Endothelial cell (in vitro differentiated cells): Measurements from ENCODE around the gene STN1. TPM values are rescaled to one million over a fixed set of nuclear protein-coding genes. Genes with fewer than 3 reads are reported as not detected.

Experiments
- DNase-seq: peaks from one replicate; pipeline ENCODE4 v3.0.0; 2021; ENCODE audit warnings: low spot score
- H3K27ac Mint-ChIP-seq: one replicate; pipeline ENCODE4 v1.8.0; 2021; ENCODE audit warnings: mixed read lengths, inconsistent platforms; ENCODE audit not compliant: unreplicated experiment
- H3K27me3 Mint-ChIP-seq: one replicate; pipeline ENCODE4 v1.8.0; 2021; ENCODE audit warnings: mild to moderate bottlenecking, moderate library complexity, mixed read lengths, inconsistent platforms; ENCODE audit not compliant: unreplicated experiment
- H3K36me3 Mint-ChIP-seq: one replicate; pipeline ENCODE4 v1.8.0; 2021; ENCODE audit warnings: mild to moderate bottlenecking, low read depth, mixed read lengths, inconsistent platforms; ENCODE audit not compliant: unreplicated experiment
- H3K4me1 Mint-ChIP-seq: one replicate; pipeline ENCODE4 v1.8.0; 2021; ENCODE audit warnings: mild to moderate bottlenecking, mixed read lengths, inconsistent platforms; ENCODE audit not compliant: unreplicated experiment
- H3K4me3 Mint-ChIP-seq: one replicate; pipeline ENCODE4 v1.8.0; 2021; ENCODE audit warnings: mild to moderate bottlenecking, mixed read lengths, inconsistent platforms; ENCODE audit not compliant: unreplicated experiment
- H3K9me3 Mint-ChIP-seq: one replicate; pipeline ENCODE4 v1.8.0; 2021; ENCODE audit warnings: mixed read lengths, inconsistent platforms; ENCODE audit not compliant: unreplicated experiment
- total RNA-seq: library from RNA; stranded (reverse); fragmentation: NEBNext Ultra II Directional; extraction: Animal tissue kit (Norgen Biotek cat#: 25700); gene quantifications from one replicate; pipeline ENCODE4 v1.2.1, GENCODE V29; 2021; ENCODE audit not compliant: unreplicated experiment
- TF ChIP-seq, protein P1 (sequence below): fragments of 200-600 bp; sonication (generic); IDR thresholded peaks from one replicate; pipeline ENCODE4 v1.5.0; 2021; ENCODE audit warnings: antibody characterized with exemption; ENCODE audit not compliant: unreplicated experiment

Gene STN1
- total RNA-seq, 1 donor from 2014 or later, result 11.5 TPM

DNA sequence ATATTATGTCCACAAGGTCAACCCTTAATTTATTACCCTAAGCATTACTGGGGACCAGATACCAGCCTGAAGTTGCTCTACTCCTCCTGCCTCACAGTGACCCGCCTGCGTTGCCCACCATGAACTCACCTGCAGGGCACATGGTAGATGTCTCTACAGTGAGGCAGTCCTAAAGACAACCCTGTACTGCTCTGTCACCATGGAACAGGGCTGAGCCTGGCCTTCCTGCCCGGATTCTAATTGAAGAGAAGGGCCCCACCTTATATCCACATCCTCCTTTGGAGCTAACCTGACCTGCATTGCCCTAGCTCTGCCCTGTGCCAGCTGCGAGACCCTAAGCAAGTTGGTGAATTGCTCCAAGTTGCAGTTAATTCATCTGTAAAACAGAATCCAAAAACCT, 66.7 kb downstream of the STN1 start:
- peaks cover 67% of the 10 kb centered on the region for H3K4me1 Mint-ChIP-seq
- H3K27ac Mint-ChIP-seq, result no peak overlapping the region

DNA sequence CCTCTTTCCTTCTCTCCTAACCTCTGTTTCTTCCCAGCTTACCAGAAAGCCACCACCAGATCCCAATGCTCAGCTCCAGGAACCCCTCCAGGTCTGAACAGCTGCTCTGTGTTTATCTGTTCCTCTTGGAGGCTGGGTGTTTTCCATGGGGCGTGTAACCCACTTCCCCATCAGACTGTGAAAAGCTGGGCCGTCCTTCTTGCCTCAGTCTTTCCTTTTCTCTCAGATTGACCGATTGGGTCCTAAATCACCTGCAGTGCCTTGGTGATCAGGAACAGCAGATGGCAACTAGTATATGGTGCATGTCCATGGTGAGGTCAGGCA, 67.5 kb downstream of the STN1 start:
- Mint-ChIP-seq H3K4me1 (peaks cover 72% of the 10 kb centered on the region), H3K36me3 (peaks cover 14% of the 10 kb centered on the region), H3K27ac (no peak overlapping the region), H3K27me3 (peaks cover 16% of the 10 kb centered on the region), H3K4me3 (peak overlapping the region; percentile 72), H3K9me3 (no peaks in the 10 kb centered on the region)
- DNase-seq, result no peak
- TF ChIP-seq, protein P1, sequence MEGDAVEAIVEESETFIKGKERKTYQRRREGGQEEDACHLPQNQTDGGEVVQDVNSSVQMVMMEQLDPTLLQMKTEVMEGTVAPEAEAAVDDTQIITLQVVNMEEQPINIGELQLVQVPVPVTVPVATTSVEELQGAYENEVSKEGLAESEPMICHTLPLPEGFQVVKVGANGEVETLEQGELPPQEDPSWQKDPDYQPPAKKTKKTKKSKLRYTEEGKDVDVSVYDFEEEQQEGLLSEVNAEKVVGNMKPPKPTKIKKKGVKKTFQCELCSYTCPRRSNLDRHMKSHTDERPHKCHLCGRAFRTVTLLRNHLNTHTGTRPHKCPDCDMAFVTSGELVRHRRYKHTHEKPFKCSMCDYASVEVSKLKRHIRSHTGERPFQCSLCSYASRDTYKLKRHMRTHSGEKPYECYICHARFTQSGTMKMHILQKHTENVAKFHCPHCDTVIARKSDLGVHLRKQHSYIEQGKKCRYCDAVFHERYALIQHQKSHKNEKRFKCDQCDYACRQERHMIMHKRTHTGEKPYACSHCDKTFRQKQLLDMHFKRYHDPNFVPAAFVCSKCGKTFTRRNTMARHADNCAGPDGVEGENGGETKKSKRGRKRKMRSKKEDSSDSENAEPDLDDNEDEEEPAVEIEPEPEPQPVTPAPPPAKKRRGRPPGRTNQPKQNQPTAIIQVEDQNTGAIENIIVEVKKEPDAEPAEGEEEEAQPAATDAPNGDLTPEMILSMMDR, result no peak

More for the DNA sequence above, 66.7 kb downstream of the STN1 start:
- H3K27me3 Mint-ChIP-seq, result peaks cover 11% of the 10 kb centered on the region
- no peaks in the 10 kb centered on the region for H3K9me3 Mint-ChIP-seq
- DNase-seq, result no peak
- H3K4me3 Mint-ChIP-seq, result peak overlapping the region; percentile 21
- H3K36me3 Mint-ChIP-seq, result peaks cover 10% of the 10 kb centered on the region
- TF ChIP-seq, protein P1, result no peak

DNA sequence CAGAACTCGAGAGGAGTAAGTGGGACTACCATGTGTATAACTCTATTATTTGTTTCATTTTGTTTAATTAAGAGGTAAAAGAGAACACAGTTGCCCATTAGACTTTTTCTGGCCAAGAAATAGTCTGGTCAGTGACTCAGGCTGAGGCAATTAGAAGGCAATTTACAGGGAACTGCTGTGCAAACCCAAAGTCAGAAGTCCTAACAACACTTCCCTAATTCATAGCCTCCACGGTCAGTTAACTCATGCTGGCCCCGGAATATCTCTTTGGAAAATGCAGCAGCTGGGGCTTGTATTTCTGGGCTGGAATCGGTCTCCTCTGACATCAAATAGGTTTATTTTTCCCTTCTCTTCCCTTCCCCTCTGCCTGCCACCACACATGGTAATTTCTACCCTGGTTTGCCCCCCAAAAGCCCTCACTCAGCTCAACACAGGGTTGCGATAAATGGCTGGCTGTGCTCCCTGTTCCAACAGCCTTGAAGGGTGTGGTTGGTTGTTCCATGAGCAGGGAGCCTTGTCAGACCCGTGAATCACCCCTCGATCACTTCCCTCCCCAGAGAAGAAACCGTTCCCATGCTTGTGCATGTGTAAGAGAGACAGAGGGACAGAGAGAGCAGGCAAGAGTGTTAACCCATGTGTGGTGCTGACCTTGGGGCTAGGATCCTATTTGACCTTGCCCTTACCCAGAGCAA, 68.0 kb downstream of the STN1 start:
- H3K4me1 Mint-ChIP-seq, result peaks cover 77% of the 10 kb centered on the region
- peaks cover 16% of the 10 kb centered on the region for H3K27me3 Mint-ChIP-seq
- TF ChIP-seq, protein P1, result no peak
- H3K9me3 Mint-ChIP-seq, result no peaks in the 10 kb centered on the region
- peak overlapping the region; percentile 72 for H3K4me3 Mint-ChIP-seq
- no peak for DNase-seq
- H3K27ac Mint-ChIP-seq, result no peak overlapping the region
- peaks cover 14% of the 10 kb centered on the region for H3K36me3 Mint-ChIP-seq

DNA sequence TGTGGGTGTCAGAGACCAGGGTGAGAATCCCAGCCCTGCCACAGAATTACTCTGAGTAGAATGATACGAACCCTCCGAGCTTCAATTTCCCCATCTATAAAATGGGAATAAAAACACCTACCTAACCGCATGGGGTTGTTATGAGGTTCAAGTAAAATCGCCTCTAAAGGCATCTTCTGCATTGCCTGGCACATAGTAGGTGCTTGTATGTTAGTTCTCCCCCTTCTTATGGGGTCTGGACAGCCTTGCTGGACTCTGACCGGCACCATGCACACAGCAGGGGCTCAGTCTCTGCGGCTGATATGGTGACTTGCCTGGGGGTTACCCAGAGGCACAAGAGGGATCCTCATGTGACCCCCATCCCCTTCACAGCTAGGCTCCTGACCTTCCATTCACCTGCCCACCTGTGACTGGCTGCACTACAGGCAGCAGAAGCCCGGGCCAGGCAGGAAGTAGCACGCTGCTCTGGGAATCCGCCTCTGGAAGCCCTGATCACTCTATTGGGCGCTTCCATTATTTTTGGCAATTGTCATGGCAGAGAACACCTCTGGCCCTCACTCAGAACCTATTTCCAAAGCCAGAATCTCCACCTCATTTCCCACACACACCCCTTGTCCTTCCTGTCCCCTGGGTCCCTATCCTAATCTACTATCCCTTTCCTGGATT, 68.6 kb downstream of the STN1 start:
- TF ChIP-seq, protein P1, result no peak
- Mint-ChIP-seq H3K27me3 (peaks cover 13% of the 10 kb centered on the region), H3K4me3 (no peak overlapping the region), H3K4me1 (peaks cover 79% of the 10 kb centered on the region), H3K27ac (no peak overlapping the region), H3K36me3 (peaks cover 14% of the 10 kb centered on the region), H3K9me3 (no peaks in the 10 kb centered on the region)
- no peak for DNase-seq

DNA sequence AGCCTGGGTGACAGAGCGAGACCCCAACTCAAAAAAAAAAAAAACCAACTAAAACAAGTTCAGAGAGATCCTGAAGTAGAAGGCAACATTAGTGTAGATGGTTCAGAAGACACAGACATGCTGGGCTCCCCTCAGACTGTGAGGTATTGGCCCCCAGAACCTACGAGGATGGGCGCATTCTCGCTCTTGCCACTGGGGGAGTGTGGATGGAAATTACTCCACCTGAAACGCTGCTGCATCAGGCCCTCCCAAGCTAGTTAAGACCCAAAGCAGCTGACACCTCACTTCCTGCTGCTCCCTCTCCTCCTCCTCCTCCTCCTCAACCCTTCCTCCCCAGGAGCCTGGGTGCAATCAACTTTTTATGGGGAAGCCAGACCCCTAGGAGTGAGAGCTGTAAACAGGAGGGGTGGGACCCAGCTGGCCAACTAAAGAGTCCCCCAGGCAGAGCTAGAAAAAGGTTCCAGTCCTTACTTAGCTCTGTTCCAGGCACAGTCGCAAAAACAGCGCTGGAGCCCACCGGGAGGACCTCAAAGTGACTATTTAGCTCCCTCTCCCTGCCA, 70.0 kb downstream of the STN1 start:
- H3K9me3 Mint-ChIP-seq, result no peaks in the 10 kb centered on the region
- H3K4me3 Mint-ChIP-seq, result no peak overlapping the region
- no peak for DNase-seq
- peaks cover 13% of the 10 kb centered on the region for H3K36me3 Mint-ChIP-seq
- TF ChIP-seq, protein P1, result peak; percentile 36
- peaks cover 72% of the 10 kb centered on the region for H3K4me1 Mint-ChIP-seq
- H3K27me3 Mint-ChIP-seq, result peaks cover 8% of the 10 kb centered on the region
- no peak overlapping the region for H3K27ac Mint-ChIP-seq
